ENCODE measurements around the gene ADGRA3.

ADGRA3 gene

GRCh38 chr4:22515888-22516541 lies at the start of gene ADGRA3:
TSS of gene ADGRA3 (minus strand) at chr4:22516066. CDS start at chr4:22515784, 282 bp downstream.
- DNase-seq: peak; percentile 93

- DNase-seq: peak; percentile 34
These were observed 40.6 kb upstream of the ADGRA3 start for GRCh38 chr4:22556495-22556894.

- no peak for DNase-seq
These were observed 38.8 kb upstream of the ADGRA3 start for GRCh38 chr4:22554670-22555069.

GRCh38 chr4:22553560-22553959 lies 37.7 kb upstream of the ADGRA3 start:
- no peak for DNase-seq

- no peak for DNase-seq
These were observed 36.9 kb upstream of the ADGRA3 start for GRCh38 chr4:22552812-22553211.

- no peak for DNase-seq
These were observed 35.7 kb upstream of the ADGRA3 start for GRCh38 chr4:22551550-22551949.

- DNase-seq: no peak
These were observed 30.4 kb upstream of the ADGRA3 start for GRCh38 chr4:22546299-22546698.

GRCh38 chr4:22539251-22539650 lies 23.4 kb upstream of the ADGRA3 start:
- DNase-seq: no peak

GRCh38 chr4:22537864-22538263 lies 22.0 kb upstream of the ADGRA3 start:
- DNase-seq: no peak

GRCh38 chr4:22534374-22534773 lies 18.5 kb upstream of the ADGRA3 start:
- no peak for DNase-seq

GRCh38 chr4:22532896-22533295 lies 17.0 kb upstream of the ADGRA3 start:
- DNase-seq: no peak

- no peak for DNase-seq
These were observed 16.3 kb upstream of the ADGRA3 start for GRCh38 chr4:22532117-22532516.

GRCh38 chr4:22531311-22532019 lies 15.6 kb upstream of the ADGRA3 start:
- DNase-seq: no peak

GRCh38 chr4:22524895-22525294 lies 9.0 kb upstream of the ADGRA3 start:
- no peak for DNase-seq

- no peak for DNase-seq
These were observed 7.0 kb upstream of the ADGRA3 start for GRCh38 chr4:22522706-22523501.

GRCh38 chr4:22522206-22522605 lies 6.3 kb upstream of the ADGRA3 start:
- no peak for DNase-seq

GRCh38 chr4:22521240-22521639 lies 5.4 kb upstream of the ADGRA3 start:
- DNase-seq: no peak

- peak; percentile 87 for DNase-seq
These were observed 550 bp downstream of the ADGRA3 start for GRCh38 chr4:22515145-22515887.

GRCh38 chr4:22514481-22514880 lies 1.4 kb downstream of the ADGRA3 start:
- no peak for DNase-seq

GRCh38 chr4:22514001-22514400 lies 1.9 kb downstream of the ADGRA3 start:
- peak; percentile 16 for DNase-seq

- no peak for DNase-seq
These were observed 3.6 kb downstream of the ADGRA3 start for GRCh38 chr4:22512306-22512705.

GRCh38 chr4:22510750-22511149 lies 5.1 kb downstream of the ADGRA3 start:
- no peak for DNase-seq

GRCh38 chr4:22508376-22508775 lies 7.5 kb downstream of the ADGRA3 start:
- DNase-seq: no peak

All from DMS53 (cell line).